Heart left ventricle (tissue), 13 donors: ENCODE measurements around the gene FBXL14.
A peak's percentile ranks its signal among the peaks of the same experiment; 100 is the strongest.

Experiments used
- CTCF ChIP-seq, 12 donors: fragments of 200-600 bp; sonication (generic) in 4 of 12; IDR thresholded peaks; one replicate each; pipeline versions ENCODE4 v1.5.0 to v1.8.0; 2018 to 2022; ENCODE audit warnings: antibody characterized with exemption in 12 of 12, mild to moderate bottlenecking in 5 of 12
- POLR2A ChIP-seq, 2 donors: fragments of 450-650 bp; IDR thresholded peaks; one replicate each; pipeline ENCODE4 v1.6.1; 2017; ENCODE audit warnings: antibody characterized with exemption in 2 of 2, mild to moderate bottlenecking in 2 of 2, moderate library complexity in 2 of 2
- donor health status: ischemic (EF 13 %, LVEDD 7.1; RV severe dilation, severe dysfunction).
- donor health status: DM: no; HTN: yes; CAD: no.
- donor health status: DM: no; HTN: no; CAD: no.
- donor health status: ischemic (EF 25% LVEDD 6.9; RV normal size, moderate dysfunction).
- donor health status: ischemic (EF 25% LVEDD 5.7; RV mildly dilated, moderate dysfunction).
- donor health status: ischemic (EF 35%, LVEDD 5.7; RV mildly dilated, moderate dysfunction).
- donor health status: nonischemic (EF 11% LVEDD 7.7; RV severe dilation, severe dysfunction).
- donor health status: DM: yes; HTN: yes; CAD: no.
- donor health status: PGD.
- donor health status: ischemic (EF 29% LVEDD 5.4; RV normal size, mild dysfunction).
- donor health status: nonischemic (EF 23%, LVEDD 6.1; RV moderate dilation, normal function).

DNA sequence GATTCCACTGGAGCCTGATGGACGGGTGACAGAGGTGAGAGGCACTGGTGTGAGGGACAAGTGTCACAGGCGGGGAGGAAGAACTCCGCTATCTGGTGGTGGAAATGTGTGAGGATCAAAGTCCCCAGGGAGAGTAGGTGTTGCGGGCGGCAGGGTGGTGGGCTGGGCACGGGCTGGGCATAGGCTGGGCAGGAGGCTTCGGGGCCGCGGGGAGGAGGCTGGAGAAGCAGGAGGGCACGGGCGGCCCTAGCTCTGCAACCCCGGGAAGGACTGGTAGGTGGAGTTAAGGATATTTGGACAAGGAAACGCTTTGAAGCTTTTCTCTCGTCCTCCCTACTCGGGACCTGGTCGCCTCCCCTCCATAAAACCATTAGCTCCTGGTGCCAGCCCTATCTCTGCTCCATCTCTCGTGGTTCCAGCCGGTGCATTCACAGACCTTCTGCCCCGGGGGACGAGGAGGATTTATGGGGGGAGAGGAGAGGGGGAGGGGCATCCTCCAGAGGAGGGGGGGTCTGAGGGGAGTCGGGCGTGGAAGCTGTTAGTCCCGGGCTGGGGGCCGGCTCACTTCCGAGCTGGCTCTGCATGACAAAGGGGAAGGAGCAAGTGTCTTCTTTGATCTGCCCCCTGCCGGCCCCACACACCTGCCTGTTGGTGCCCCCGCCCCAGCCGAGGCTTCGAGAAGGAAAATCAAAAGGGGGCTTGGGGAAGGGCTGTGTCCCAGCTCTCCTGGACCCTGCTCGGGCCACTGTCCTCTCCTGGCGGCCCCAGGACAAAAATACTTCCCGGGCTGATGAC lies 35.2 kb upstream of the FBXL14 start:
- TF ChIP-seq CTCF (IDR thresholded peaks at IDR 0.05) (peak in 2 of 12 donors; percentile 7 to 26), POLR2A (IDR thresholded peaks at IDR 0.05) (no peak)
